PFSK-1 (cell line): ENCODE measurements around the gene LHFPL5.

Experiments
- POLR2AphosphoS5 ChIP-seq: IDR thresholded peaks from 2 replicates; pipeline ENCODE4 v1.6.1; 2012; ENCODE audit warnings: low read depth, mild to moderate bottlenecking, control low read depth, low read length, moderate library complexity
- SIN3A ChIP-seq: IDR thresholded peaks from 2 replicates; pipeline ENCODE4 v1.6.1; 2012; ENCODE audit warnings: mild to moderate bottlenecking, low read length, moderate library complexity, borderline replicate concordance; ENCODE audit not compliant: insufficient read depth
- TF ChIP-seq, protein P1 (sequence below), 2 experiments: IDR thresholded peaks; 2 replicates each; pipeline versions ENCODE4 v1.6.1 to v1.8.0; 2011 to 2012; ENCODE audit warnings: low read depth in 2 of 2, low read length in 2 of 2, control low read depth in 1 of 2, inconsistent platforms in 1 of 2, mild to moderate bottlenecking in 1 of 2, moderate library complexity in 1 of 2; ENCODE audit not compliant: insufficient read depth in 1 of 2

DNA sequence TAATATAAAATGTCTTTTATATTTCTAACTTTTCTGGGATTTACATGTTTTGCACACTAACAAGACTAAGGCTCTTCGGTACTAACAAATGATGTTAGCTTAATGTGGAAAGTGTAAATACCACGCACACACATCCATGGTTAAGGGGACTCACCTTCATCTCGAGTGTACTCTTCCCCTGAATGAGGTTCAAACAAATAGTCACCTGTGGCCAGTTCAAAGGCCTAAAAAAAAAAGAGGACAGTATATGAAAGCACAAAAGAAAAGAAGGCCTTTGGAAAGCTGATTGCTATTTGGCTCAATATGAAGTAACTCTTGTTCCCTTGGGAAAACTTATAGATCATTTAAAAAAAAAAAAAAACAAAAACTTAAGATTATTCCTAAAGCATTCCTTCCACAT is 37.2 kb downstream of the LHFPL5 start:
- no peak for TF ChIP-seq POLR2AphosphoS5
- TF ChIP-seq SIN3A, result no peak
- TF ChIP-seq, protein P1, sequence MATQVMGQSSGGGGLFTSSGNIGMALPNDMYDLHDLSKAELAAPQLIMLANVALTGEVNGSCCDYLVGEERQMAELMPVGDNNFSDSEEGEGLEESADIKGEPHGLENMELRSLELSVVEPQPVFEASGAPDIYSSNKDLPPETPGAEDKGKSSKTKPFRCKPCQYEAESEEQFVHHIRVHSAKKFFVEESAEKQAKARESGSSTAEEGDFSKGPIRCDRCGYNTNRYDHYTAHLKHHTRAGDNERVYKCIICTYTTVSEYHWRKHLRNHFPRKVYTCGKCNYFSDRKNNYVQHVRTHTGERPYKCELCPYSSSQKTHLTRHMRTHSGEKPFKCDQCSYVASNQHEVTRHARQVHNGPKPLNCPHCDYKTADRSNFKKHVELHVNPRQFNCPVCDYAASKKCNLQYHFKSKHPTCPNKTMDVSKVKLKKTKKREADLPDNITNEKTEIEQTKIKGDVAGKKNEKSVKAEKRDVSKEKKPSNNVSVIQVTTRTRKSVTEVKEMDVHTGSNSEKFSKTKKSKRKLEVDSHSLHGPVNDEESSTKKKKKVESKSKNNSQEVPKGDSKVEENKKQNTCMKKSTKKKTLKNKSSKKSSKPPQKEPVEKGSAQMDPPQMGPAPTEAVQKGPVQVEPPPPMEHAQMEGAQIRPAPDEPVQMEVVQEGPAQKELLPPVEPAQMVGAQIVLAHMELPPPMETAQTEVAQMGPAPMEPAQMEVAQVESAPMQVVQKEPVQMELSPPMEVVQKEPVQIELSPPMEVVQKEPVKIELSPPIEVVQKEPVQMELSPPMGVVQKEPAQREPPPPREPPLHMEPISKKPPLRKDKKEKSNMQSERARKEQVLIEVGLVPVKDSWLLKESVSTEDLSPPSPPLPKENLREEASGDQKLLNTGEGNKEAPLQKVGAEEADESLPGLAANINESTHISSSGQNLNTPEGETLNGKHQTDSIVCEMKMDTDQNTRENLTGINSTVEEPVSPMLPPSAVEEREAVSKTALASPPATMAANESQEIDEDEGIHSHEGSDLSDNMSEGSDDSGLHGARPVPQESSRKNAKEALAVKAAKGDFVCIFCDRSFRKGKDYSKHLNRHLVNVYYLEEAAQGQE (IDR thresholded peaks at IDR 0.05; ENCODE audit: insufficient read depth in 1 of 2, low read depth in 2 of 2, low read length in 2 of 2), result no peak
